ENCODE results near the gene BMP2K.

The BMP2K gene

GRCh38 chr4:78926826-78927225 is 150.7 kb downstream of the BMP2K start (continued):
- TF ChIP-seq CSDC2 (CRISPR knock-in tag; IDR thresholded peaks at IDR 0.05) (no peak), ZFP3 (CRISPR knock-in tag; IDR thresholded peaks at IDR 0.05) (no peak), BACH2 (CRISPR knock-in tag; IDR thresholded peaks at IDR 0.05; ENCODE audit: borderline replicate concordance) (no peak)

- TF ChIP-seq CSDC2 (CRISPR knock-in tag; IDR thresholded peaks at IDR 0.05) (no peak), PATZ1 (CRISPR knock-in tag; IDR thresholded peaks at IDR 0.05; ENCODE audit: borderline replicate concordance) (no peak), POU6F1 (CRISPR knock-in tag; IDR thresholded peaks at IDR 0.05; ENCODE audit: borderline replicate concordance, low read depth) (no peak), TCF4 (CRISPR knock-in tag; IDR thresholded peaks at IDR 0.05; ENCODE audit: borderline replicate concordance) (no peak), TOX (CRISPR knock-in tag; IDR thresholded peaks at IDR 0.05; ENCODE audit: borderline replicate concordance) (no peak), PPARA (CRISPR knock-in tag; IDR thresholded peaks at IDR 0.05; ENCODE audit: borderline replicate concordance) (no peak), ARNTL (CRISPR knock-in tag; IDR thresholded peaks at IDR 0.05; ENCODE audit: borderline replicate concordance, low read depth) (no peak), CREB5 (CRISPR knock-in tag; IDR thresholded peaks at IDR 0.05; ENCODE audit: low read depth) (no peak), RARB (CRISPR knock-in tag; IDR thresholded peaks at IDR 0.05) (no peak), ZNF565 (CRISPR knock-in tag; conservative IDR thresholded peaks at IDR 0.05; ENCODE audit: low read depth) (no peak), ZC3H10 (CRISPR knock-in tag; IDR thresholded peaks at IDR 0.05) (no peak)
- ATAC-seq, result no peak
These were observed 152.7 kb downstream of the BMP2K start for GRCh38 chr4:78928835-78929234.

- TF ChIP-seq TOX (CRISPR knock-in tag; IDR thresholded peaks at IDR 0.05; ENCODE audit: borderline replicate concordance), result no peak
- TF ChIP-seq OSR1 (CRISPR knock-in tag; IDR thresholded peaks at IDR 0.05), result no peak
- no peak for TF ChIP-seq ZFP3 (CRISPR knock-in tag; IDR thresholded peaks at IDR 0.05)
- TF ChIP-seq POU6F1 (CRISPR knock-in tag; IDR thresholded peaks at IDR 0.05; ENCODE audit: borderline replicate concordance, low read depth), result no peak
- TF ChIP-seq ESRRG (CRISPR knock-in tag; IDR thresholded peaks at IDR 0.05), result no peak
- TF ChIP-seq ZFP30 (CRISPR knock-in tag; IDR thresholded peaks at IDR 0.05), result no peak
- TF ChIP-seq CREB5 (CRISPR knock-in tag; IDR thresholded peaks at IDR 0.05; ENCODE audit: low read depth), result no peak
- no peak for ATAC-seq
These were observed 154.0 kb downstream of the BMP2K start for GRCh38 chr4:78930016-78930629.

GRCh38 chr4:78936989-78937388 is 160.8 kb downstream of the BMP2K start:
- ATAC-seq, result no peak
- no peak for TF ChIP-seq SNAI2 (CRISPR knock-in tag; IDR thresholded peaks at IDR 0.05)
- TF ChIP-seq ZNF70 (CRISPR knock-in tag; IDR thresholded peaks at IDR 0.05), result no peak
- no peak for TF ChIP-seq ZNF565 (CRISPR knock-in tag; conservative IDR thresholded peaks at IDR 0.05; ENCODE audit: low read depth)
- no peak for TF ChIP-seq RARB (CRISPR knock-in tag; IDR thresholded peaks at IDR 0.05)
- no peak for TF ChIP-seq ARNTL (CRISPR knock-in tag; IDR thresholded peaks at IDR 0.05; ENCODE audit: borderline replicate concordance, low read depth)
- TF ChIP-seq TCF4 (CRISPR knock-in tag; IDR thresholded peaks at IDR 0.05; ENCODE audit: borderline replicate concordance), result no peak
- no peak for TF ChIP-seq PPARA (CRISPR knock-in tag; IDR thresholded peaks at IDR 0.05; ENCODE audit: borderline replicate concordance)
- no peak for TF ChIP-seq ZFP30 (CRISPR knock-in tag; IDR thresholded peaks at IDR 0.05)
- no peak for TF ChIP-seq ZNF8 (CRISPR knock-in tag; IDR thresholded peaks at IDR 0.05)
- TF ChIP-seq CREB5 (CRISPR knock-in tag; IDR thresholded peaks at IDR 0.05; ENCODE audit: low read depth), result no peak
- TF ChIP-seq POU6F1 (CRISPR knock-in tag; IDR thresholded peaks at IDR 0.05; ENCODE audit: borderline replicate concordance, low read depth), result no peak
- no peak for TF ChIP-seq TOX (CRISPR knock-in tag; IDR thresholded peaks at IDR 0.05; ENCODE audit: borderline replicate concordance)
- no peak for TF ChIP-seq CSRNP3 (CRISPR knock-in tag; IDR thresholded peaks at IDR 0.05)
- no peak for TF ChIP-seq BACH2 (CRISPR knock-in tag; IDR thresholded peaks at IDR 0.05; ENCODE audit: borderline replicate concordance)
- no peak for TF ChIP-seq OSR1 (CRISPR knock-in tag; IDR thresholded peaks at IDR 0.05)
- TF ChIP-seq GLIS3 (CRISPR knock-in tag; IDR thresholded peaks at IDR 0.05), result no peak
- no peak for TF ChIP-seq ZC3H10 (CRISPR knock-in tag; IDR thresholded peaks at IDR 0.05)
- no peak for TF ChIP-seq ISL1 (CRISPR knock-in tag; IDR thresholded peaks at IDR 0.05)
- TF ChIP-seq CSDC2 (CRISPR knock-in tag; IDR thresholded peaks at IDR 0.05), result no peak

Data from SK-N-SH treated with all-trans-retinoic acid at 6 μM for 48 hours (cell line).